ENCODE results near the gene CGNL1.
A peak's percentile ranks its signal among the peaks of the same experiment; 100 is the strongest.

Gene CGNL1

DNA sequence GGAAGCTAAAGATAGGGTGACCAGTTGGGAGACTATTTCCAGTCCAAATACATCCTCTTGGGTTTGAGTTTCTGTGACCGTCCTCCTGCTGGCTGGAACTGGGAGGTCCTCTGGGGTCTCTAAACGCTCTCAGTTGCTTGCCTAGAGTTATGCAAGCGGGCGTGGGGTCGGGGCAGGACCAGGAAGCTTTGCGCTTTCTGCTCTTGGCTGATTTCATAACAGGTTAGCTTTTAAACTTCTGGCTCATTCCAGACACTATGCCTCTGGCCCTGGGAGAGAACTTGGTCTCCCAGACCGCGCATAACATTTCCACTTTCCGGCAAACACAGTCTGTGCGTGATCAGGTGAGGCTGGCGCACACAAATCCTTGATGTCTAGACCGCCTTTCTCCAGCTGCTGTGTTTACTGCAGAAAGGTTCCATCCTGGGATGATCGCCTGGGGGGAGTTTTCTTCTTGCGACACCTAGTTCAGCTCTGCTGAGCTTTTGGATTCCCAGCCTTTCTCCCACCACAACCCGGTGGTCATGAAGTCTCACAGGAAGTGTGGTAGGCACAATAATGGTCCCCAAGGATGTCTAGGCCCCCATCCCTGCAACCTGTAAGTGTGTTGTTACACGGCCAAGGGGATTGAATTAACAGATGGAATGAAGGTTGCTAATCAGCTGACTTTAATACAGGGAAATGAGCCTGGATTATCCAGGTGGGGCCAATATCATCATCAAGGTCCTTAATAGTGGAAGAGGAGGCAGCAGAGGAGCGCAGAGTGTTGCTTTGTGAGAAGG is 23.6 kb upstream of the CGNL1 start:
- DNase-seq = no peak

DNA sequence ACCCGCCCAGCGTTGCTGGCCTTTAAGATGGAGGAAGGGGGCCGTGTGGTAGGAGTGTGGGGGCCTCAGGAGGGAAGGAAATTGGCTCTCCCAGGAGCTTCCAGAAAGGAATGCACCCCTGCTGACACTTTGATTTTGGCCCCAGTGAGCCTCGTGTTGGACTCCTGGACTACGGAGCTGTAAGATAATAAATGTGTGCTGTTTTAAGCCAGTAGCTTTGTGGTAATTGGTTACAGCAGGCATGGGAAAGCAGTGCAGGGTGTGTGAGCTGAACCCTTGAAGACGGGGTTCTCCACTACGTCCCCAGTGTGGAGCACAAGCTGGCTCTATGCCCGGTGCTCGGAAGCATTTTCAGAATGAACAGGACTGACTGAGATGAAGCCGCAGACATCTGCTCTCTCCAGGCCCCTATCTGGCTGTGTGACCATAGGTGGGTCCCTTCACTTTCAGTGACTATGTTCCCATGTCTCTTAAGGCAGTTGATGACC is 22.9 kb upstream of the CGNL1 start:
- DNase-seq = no peak

DNA sequence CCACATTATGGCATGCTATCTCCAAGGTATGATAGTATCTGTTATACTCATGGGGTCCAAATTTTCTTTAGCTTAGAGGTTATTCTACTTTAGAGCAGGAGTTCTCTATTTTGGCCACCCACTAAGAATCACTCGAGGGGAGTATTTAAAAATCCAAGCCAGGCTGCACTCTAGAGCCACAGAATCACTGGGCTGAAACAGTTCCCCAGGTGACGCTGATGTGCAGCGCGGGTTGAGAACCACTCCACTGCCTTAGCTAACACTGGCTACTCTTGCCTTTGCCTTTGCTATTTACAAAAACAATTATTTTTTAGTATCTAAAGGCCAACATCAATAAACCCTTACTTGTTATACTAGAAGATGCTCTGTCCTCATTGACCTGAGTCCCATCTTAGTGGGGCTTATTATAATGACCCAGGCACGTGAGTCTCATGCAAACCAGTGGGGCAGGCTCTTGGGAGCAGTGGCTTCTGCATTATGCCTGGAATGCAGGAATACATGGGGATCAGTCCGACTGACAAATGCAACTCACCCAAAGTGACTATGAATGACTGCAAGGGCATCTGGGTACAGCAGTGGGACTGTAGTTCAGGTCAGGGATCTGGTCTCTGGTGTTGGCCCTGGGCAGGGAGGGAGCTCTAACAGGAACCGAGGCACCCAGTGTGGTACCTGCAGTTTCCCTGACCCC is 21.7 kb upstream of the CGNL1 start:
- no peak for DNase-seq

DNA sequence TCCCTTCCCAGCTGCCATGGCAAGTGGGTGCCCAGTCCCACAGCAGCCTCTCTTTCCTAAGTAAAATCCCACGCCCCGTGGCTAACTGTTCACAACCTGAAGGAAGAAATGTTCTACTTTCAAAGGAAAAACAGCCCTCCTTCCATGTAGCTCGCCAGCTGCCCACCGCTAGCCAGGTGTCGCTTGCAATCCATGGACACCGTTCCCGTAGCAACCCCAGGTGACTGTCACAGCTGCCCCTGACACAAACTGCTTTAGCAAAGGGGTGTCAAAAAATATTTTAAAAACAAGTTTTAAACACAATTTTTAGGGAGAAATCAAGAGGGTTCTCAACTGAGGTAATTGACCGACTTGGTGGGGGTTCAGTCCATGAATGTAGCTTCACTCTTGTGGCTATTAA is 21.0 kb upstream of the CGNL1 start:
- no peak for DNase-seq

DNA sequence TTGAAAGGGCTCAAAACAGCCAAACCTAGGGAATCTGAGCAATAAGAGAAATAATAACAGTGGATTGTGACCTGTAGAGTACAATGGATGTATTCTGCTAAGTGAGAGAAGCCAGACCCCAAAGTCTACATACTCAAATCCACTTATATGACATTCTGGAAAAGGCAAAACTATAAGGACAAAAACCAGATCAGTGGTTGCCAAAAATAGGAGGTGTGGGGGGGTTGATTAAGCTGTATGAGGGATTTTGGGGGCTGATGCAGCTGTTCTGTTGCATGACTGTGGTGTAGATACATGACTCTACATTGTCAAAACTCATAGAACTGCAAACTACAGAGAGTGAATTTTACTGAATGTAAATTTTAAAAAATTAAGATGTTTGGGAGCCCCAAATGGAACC is 20.1 kb upstream of the CGNL1 start:
- no peak for DNase-seq

DNA sequence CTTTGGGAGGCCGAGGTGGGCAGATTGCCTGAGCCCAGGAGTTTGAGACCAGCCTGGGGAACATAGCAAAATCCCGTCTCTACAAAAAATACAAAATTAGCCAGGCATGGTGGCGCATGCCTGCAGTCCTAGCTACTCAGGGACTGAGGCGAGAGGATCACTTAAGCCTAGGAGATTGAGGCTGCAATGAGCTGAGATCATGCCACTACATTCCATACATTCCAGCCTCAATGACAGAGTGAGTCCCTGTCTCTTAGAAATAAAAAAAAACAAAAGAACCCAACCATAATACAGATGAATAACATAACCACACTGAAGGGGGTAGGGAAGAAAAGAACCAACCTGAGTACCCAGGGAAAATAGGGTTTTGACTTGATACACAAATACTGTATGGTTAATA is 19.7 kb upstream of the CGNL1 start:
- no peak for DNase-seq

DNA sequence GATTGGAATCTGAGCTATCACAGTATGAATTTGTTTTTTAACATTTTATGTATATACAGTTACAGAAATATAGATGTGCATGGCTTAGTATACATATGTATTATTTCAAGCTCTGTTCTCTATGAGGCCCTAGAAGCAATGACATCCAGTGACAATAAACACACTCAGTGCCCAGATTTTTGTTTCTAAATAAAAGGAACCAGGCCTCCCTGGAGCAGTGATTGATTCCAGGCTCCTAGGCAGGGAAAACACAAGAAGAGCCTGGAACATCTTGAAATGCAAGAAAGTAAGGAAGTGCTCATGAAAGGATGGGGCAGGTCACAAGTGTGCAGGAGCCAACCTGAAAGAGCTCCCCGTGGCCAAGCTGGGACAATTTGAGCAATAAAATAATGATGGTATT is 18.5 kb upstream of the CGNL1 start:
- DNase-seq = no peak

DNA sequence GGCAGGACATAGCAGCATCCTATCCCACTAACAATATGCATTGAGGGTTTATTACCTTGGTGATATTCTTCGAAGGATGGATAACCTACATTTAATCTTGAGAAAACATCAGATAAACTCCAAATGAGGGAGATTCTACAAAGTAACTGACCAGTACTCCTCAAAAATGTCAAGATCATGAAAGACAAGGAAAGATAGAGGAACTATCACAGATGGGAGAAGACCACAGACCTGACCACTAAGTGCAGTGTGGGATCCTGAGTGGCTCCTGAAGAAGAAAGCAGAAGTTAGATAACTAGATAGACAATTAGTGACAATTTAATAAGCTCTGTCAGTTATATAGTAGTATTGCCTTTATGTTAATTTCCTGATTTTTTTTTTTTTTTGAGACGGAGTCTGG is 17.7 kb upstream of the CGNL1 start:
- no peak for DNase-seq

DNA sequence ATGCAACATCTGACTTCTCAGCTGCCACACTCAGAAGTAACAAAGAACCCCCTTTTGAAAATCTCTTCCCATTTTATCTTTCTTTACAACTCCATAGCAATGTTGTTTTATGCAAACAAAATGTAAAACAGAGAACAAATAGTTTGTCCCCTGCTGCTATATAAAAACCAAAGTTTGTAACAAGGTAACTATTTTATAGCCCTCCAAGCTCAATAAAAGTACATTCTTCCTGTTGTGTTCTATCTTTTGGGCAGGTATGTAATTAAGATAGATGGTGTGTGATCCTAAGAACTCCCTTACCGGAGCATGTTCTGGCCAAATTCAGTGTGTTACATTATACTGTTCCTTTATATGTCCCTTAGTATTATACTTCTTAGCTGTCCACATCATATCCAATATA is 12.6 kb upstream of the CGNL1 start:
- no peak for DNase-seq

DNA sequence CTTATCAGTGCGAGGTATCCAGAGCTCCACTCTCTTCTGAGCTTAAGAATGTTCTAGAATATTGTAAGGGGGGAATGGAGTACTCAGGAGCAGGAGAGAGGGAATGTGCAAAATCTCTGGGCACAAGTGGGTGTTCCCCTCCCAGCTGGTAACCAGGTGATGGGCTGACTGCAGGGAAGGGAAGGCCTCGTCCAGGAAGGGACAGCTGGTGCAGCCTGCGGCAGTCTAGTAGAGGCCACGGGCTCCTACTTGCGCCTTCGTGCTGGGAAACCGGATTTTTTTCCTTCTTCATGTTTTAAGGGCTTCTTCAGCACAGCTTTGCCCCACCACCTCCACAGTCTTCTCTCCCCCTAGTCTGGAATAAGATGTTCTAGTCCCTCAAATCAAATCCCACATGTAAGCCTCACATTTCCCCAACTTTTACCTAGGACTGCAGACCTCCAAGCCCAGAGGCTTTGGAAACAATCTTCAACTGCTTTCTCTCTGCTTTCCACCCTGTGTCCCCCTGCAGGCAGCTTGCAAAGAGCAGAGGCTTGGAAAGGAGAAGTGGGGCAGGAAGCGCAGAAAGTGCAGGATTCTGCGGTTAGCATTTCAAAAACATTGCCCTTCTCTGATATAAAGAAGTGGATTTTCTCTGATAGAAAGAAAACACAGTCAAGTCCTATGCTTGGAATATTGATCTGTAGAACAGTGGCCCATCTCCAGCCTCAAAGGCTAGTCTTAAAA is 11.9 kb upstream of the CGNL1 start:
- DNase-seq = peak; percentile 58 to 81 (median 76)

DNA sequence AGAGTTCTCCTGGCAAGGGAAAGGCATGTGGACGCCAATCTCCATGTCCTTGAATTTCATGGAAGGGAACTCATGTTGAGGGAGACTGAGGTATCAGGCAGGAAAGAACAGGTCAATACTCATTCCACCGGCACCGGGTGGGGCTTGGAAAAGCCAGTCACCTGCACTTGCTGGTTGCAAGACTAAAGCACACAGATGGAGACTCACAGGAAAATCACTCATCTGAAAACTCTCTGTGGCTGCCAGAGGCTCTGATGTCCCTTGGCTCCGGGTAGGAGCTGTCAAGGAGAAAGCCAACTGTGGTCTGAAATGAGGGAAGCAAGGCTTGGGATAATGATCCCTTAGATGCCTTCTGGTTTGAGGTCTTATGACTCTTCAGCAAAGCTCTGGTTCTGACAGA is 8.7 kb upstream of the CGNL1 start:
- DNase-seq = no peak

DNA sequence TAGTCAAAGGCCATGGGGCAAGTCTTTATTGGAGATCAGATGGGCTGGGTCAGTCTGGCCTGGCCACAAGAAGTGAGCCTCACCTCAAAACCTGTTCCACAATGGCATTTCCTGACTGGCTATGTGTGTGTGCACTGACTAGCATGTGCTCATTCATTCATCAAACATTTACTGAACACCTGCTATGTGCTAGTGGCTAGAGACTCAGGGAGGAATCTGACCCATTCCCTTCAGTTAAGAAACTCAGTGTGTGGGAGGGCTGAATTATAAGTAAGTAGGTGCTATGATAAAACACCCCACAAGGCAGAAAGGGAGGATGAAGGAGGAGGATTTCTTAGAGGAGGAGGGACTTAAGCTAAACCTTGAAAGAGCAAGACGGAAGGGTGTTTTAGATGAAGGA is 5.4 kb upstream of the CGNL1 start:
- DNase-seq = no peak

DNA sequence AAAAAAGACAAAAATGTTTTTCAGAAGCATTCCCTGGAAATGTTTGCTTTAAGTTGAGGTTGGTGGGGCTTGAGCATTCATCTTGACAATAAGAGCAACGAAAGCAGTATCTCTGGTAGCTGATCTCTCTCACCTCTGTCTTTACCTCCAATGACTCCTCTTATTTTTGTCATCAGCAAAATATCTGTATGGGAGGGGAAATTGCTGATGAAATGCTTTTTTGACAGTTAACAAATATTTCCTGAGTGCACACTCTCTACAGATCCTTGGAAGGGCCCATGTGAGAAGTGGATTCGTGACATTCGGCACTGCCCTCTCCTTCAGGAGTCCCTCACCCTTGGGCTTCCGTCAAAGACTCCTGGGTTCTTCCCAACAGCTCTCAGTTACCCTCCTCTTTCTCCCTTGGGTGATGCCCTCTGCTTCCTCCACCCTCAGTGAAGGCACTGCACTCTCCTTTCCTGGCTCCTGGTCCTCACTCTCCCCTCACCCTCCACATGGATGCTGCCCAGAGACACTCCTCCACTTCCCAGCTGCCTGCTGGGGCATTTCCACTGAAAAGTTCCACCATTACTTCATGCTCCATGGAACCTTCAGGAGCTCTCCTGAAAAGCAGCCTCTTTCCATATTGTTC is 2.9 kb upstream of the CGNL1 start:
- DNase-seq = no peak

DNA sequence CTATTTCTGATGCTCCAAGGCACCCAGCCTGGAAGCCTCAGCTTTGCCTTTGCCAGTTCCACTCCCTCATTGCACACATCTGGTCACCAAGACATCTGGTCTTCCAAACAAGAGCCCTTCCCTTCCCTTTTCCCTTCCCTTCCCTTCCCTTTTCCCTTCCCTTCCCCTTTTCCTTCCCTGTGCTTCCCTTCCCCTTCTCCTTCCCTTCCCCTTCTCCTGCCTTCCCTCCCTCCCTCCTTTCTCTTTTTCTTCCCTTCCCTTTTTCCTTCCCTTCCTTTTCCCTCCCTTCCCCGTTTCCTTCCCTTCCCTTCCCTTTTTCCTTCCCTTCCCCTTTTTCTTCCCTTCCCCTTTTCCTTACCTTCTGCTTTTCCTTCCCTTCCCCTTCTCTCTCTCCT is 2.4 kb upstream of the CGNL1 start:
- no peak for DNase-seq

DNA sequence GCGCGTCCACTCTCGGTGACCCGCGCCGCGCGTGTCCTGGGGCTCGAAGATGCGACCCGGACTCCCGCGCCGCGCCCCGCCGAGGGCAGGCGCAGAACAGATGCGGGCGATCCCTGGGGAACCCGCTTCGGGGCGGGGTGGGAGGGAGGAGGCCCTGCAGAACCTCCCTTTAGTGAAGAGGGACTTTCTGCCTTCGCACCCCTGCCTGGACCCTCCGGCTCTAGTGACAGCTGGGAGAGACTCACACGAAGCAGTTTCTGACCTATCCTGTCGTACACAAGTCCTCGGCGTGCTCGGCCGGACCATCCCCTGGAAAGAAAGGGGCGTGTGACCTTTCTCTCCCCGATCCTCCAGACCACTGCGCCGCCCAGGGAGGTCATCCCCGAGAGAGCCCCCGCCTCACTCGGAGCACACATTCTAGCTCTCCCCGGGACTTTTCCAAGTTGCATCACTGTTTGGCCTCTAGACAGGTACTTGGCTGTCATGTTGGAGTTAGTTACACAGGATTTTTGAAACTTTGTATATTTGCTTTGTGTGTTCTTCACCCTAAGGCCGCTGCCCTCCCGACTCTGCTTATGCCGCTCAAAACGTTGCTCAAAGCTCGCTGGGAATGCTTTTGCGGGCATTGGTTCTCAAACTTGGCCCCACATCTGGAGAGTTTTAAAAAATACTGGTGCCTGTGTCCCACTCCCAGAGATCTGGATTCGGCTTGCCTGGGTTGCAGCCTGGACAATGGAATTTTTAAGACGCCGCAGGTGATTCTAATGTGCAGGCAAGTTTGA is 582 bp downstream of the CGNL1 start:
- DNase-seq = peak in 1 of 4 experiments; percentile 14

DNA sequence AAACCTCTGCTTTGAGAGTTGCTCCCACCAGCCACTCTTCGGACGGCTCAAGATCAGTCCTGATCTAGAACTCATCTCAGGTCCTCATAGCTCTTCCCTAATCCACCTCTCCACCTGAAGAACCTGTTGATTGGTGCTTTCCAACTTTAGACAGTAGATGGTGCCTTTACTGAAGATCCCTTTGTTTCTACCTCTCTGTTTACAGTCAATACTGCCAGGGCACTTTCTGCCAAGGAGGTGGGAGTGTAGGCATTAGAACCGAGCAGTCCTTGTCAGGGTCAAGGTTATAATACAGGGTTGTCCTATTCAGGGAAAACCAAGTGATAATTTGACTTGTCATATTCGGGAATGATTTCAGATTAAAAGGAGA is 1.2 kb downstream of the CGNL1 start:
- DNase-seq = no peak

DNA sequence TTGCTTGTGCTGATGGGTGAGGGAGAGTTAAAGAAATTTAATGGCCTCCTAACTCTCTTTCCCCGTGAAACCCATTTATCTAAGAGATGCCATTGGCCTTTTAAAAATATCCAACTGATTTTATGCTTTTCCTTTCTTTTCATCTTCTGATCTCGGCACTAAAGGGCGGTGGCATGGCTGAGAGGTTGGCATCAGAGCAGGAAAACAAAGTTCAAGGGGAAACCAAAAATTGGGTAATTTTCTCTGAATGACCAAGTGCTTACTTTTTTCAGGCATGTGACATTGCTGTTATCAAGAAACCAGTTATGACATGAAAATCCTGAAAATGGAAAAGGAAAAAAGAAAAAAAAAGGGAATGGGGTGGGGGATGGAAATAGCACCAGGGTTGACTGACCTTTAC is 3.2 kb downstream of the CGNL1 start:
- DNase-seq = no peak

DNA sequence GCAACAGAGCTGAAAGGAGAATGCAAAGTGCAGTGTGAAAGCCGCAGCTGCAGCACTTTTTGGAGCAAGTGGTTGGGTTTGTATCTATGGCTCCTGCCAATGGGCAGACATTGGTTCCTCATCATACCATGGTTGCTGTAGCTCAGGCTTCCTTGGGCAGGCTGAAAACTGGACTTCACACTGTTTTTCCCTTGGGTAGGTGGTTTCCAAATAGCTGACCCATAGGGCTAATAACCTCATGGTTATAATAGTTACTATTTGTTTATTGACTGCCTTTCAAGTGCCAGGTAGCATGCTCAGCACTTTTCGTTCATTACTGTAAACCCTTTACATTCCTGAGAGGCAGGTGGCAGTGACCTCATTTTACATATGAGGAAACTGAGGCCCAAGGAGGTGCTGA is 4.5 kb downstream of the CGNL1 start:
- no peak for DNase-seq

DNA sequence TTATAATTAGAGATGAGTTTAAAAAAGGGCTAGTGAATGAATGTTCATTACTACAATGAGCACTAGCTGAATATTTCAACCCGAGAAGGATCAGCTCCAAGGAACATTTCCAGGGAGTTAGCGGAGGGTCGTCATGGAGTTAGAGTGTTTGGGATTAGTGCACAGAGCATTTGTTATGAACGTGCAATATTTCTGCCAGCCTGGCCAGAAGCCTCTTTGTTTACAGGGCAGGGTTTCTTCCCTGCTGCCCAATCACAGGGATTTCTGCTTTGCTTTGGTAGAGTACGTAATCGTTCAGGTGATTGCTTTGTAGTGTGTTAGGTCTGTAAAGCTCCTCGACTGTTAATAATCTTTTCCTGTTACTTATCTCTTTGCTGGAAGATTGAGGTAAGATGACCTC is 5.9 kb downstream of the CGNL1 start:
- no peak for DNase-seq

DNA sequence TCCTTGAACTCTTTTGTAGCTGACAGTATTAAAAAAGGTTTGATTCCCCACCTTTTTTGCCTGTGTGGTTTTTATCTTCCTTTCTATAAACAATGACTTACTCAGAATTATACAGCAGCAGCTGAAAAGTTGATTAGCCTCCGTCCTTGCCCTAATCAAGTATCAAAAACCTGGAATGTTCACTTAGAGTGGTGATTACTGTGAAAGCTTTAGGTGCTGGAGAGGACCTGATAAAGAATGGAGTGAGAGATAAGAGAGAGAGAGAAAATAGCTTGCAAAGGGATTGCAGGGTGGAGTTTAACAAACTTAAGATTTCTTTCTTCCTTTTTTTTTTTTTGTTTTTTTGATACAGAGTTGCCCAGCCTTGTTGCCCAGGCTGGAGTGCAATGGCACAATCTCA is 6.7 kb downstream of the CGNL1 start:
- no peak for DNase-seq

DNA sequence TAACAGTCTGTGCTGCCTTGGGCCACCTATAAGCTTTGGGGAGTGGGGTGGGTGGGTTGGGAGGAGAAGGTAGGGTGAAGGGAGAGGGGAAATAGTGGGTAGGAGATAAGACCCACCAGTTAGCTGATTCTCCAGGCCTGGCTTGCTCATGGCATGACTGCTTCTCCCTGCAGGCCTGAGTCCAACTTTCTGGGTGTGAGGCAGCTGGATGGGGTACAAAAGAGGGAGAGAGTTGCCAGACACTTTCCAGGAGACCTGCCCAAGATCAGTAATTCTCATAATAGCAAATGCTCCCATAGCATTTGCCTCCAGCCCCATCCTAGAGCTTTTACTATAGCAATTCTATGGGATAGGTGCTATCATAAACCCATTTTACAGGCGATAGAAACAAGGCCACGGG is 7.7 kb downstream of the CGNL1 start:
- DNase-seq = no peak

DNA sequence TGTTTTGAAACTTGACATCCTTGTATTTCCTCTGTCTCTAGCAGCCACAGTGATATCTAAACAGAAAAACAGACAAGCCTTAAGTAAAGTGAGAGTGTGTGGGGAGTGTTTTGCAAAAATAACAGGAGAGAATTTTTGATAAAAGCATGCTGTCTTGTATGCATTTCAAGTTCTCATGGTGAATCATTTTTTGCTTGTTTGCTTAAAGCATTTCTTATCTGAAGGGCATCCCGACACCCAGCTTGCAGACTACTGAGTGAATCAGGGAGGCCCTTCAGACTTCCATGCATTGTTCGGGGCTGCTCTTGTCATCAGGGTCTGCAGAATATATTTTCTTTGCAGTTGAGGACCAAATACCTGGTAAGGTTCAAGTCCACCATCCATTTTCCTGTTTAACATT is 8.5 kb downstream of the CGNL1 start:
- DNase-seq = no peak

All from suppressor macrophage (primary cell).